AG08396 (cell line): Measurements from ENCODE around the gene TPPP3.

Experiments used
- DNase-seq: peaks from one replicate; pipeline ENCODE4 v3.0.0; 2012; ENCODE audit warnings: low spot score, mixed read lengths

Gene TPPP3

GRCh38 chr16:67342616-67343015, 50.7 kb downstream of the TPPP3 start:
- DNase-seq: no peak

- no peak for DNase-seq
These were observed 52.0 kb downstream of the TPPP3 start for GRCh38 chr16:67341250-67341649.
